Measurements from ENCODE around the gene MSX2.

Gene MSX2

GRCh38 chr5:174724484-174725260 lies at the start of gene MSX2:
TSS of gene MSX2 (plus strand) at chr5:174724582. CDS start at chr5:174724660, 78 bp downstream.
- DNase-seq (ENCODE audit: low read depth), result peak; percentile 26

- DNase-seq (ENCODE audit: low read depth), result no peak
Measured at GRCh38 chr5:174675110-174675509, 49.3 kb upstream of the MSX2 start.

- no peak for DNase-seq (ENCODE audit: low read depth)
Measured at GRCh38 chr5:174675916-174676315, 48.5 kb upstream of the MSX2 start.

GRCh38 chr5:174678107-174678506 lies 46.3 kb upstream of the MSX2 start:
- DNase-seq (ENCODE audit: low read depth), result no peak

GRCh38 chr5:174680901-174681565 lies 43.3 kb upstream of the MSX2 start:
- DNase-seq (ENCODE audit: low read depth), result no peak

- no peak for DNase-seq (ENCODE audit: low read depth)
Measured at GRCh38 chr5:174687503-174687902, 36.9 kb upstream of the MSX2 start.

- no peak for DNase-seq (ENCODE audit: low read depth)
Measured at GRCh38 chr5:174688441-174689354, 35.7 kb upstream of the MSX2 start.

GRCh38 chr5:174690271-174690670 lies 34.1 kb upstream of the MSX2 start:
- DNase-seq (ENCODE audit: low read depth), result peak; percentile 4

GRCh38 chr5:174692381-174692780 lies 32.0 kb upstream of the MSX2 start:
- no peak for DNase-seq (ENCODE audit: low read depth)

- DNase-seq (ENCODE audit: low read depth), result no peak
Measured at GRCh38 chr5:174692982-174693422, 31.4 kb upstream of the MSX2 start.

- DNase-seq (ENCODE audit: low read depth), result no peak
Measured at GRCh38 chr5:174693697-174694385, 30.5 kb upstream of the MSX2 start.

- DNase-seq (ENCODE audit: low read depth), result no peak
Measured at GRCh38 chr5:174694611-174695010, 29.8 kb upstream of the MSX2 start.

- DNase-seq (ENCODE audit: low read depth), result no peak
Measured at GRCh38 chr5:174698156-174698555, 26.2 kb upstream of the MSX2 start.

GRCh38 chr5:174699131-174699530 lies 25.3 kb upstream of the MSX2 start:
- no peak for DNase-seq (ENCODE audit: low read depth)

- no peak for DNase-seq (ENCODE audit: low read depth)
Measured at GRCh38 chr5:174706997-174707572, 17.3 kb upstream of the MSX2 start.

- no peak for DNase-seq (ENCODE audit: low read depth)
Measured at GRCh38 chr5:174707671-174708070, 16.7 kb upstream of the MSX2 start.

GRCh38 chr5:174708476-174709207 lies 15.7 kb upstream of the MSX2 start:
- DNase-seq (ENCODE audit: low read depth), result no peak

- DNase-seq (ENCODE audit: low read depth), result no peak
Measured at GRCh38 chr5:174714751-174715150, 9.6 kb upstream of the MSX2 start.

- DNase-seq (ENCODE audit: low read depth), result no peak
Measured at GRCh38 chr5:174715804-174716203, 8.6 kb upstream of the MSX2 start.

GRCh38 chr5:174717826-174718455 lies 6.4 kb upstream of the MSX2 start:
- no peak for DNase-seq (ENCODE audit: low read depth)

All from ELR (cell line).